G401 (cell line): ENCODE measurements around the gene ECT2L. TPM values are rescaled to one million over a fixed set of nuclear protein-coding genes. Genes with fewer than 3 reads are reported as not detected.
A peak's percentile ranks its signal among the peaks of the same experiment; 100 is the strongest.

Experiments used
- DNase-seq: peaks from one replicate; pipeline ENCODE4 v3.0.0-alpha.2; 2015; ENCODE audit warnings: low spot score
- in situ Hi-C: cut with HindIII; loops from 2 replicates; pipeline ENCODE4 v1.10.0; 2016; ENCODE audit warnings: low sequenced_read_pairs, mixed read lengths
- total RNA-seq: library from RNA; depleted of rRNA; stranded (reverse); fragments of >200 nt; shearing (Covaris generic); gene quantifications from 2 replicates; pipeline ENCODE4 v1.2.3, GENCODE V29; 2014

ECT2L gene
- total RNA-seq, 1 experiment from 2014 or later, result not detected

- in situ Hi-C loops, result no loop called here
- no peak for DNase-seq
Measured at GRCh38 chr6:138800377-138801150, 4.7 kb downstream of the ECT2L start.

GRCh38 chr6:138803331-138803730 is 7.4 kb downstream of the ECT2L start:
- in situ Hi-C loops, result no loop called here
- no peak for DNase-seq

GRCh38 chr6:138803861-138804260 is 8.0 kb downstream of the ECT2L start:
- DNase-seq, result no peak
- in situ Hi-C loops, result no loop called here

GRCh38 chr6:138805016-138805765 is 9.3 kb downstream of the ECT2L start:
- DNase-seq, result no peak
- in situ Hi-C loops, result no loop called here

- in situ Hi-C loops, result no loop called here
- no peak for DNase-seq
Measured at GRCh38 chr6:138806889-138807288, 11.0 kb downstream of the ECT2L start.

GRCh38 chr6:138809677-138810076 is 13.8 kb downstream of the ECT2L start:
- in situ Hi-C loops, result no loop called here
- DNase-seq, result no peak

- in situ Hi-C loops, result no loop called here
Measured at GRCh38 chr6:138811866-138812265, 16.0 kb downstream of the ECT2L start.

GRCh38 chr6:138814179-138814834 is 18.4 kb downstream of the ECT2L start:
- in situ Hi-C loops, result no loop called here
- DNase-seq, result no peak

More at GRCh38 chr6:138811866-138812265, 16.0 kb downstream of the ECT2L start:
- no peak for DNase-seq

- in situ Hi-C loops, result no loop called here
- DNase-seq, result no peak
Measured at GRCh38 chr6:138815221-138815620, 19.3 kb downstream of the ECT2L start.

- in situ Hi-C loops, result no loop called here
- peak; percentile 72 for DNase-seq
Measured at GRCh38 chr6:138815797-138816528, 20.1 kb downstream of the ECT2L start.

GRCh38 chr6:138817799-138818198 is 21.9 kb downstream of the ECT2L start:
- in situ Hi-C loops, result no loop called here
- DNase-seq, result no peak

GRCh38 chr6:138818496-138819194 is 22.8 kb downstream of the ECT2L start:
- in situ Hi-C loops, result no loop called here
- DNase-seq, result peak; percentile 13

GRCh38 chr6:138821519-138821918 is 25.6 kb downstream of the ECT2L start:
- no peak for DNase-seq
- in situ Hi-C loops, result no loop called here

GRCh38 chr6:138824482-138825144 is 28.7 kb downstream of the ECT2L start:
- in situ Hi-C loops, result no loop called here

GRCh38 chr6:138830248-138830647 is 34.4 kb downstream of the ECT2L start:
- DNase-seq, result no peak
- in situ Hi-C loops, result no loop called here

More at GRCh38 chr6:138824482-138825144, 28.7 kb downstream of the ECT2L start:
- DNase-seq, result no peak

- DNase-seq, result no peak
- in situ Hi-C loops, result no loop called here
Measured at GRCh38 chr6:138832182-138832581, 36.3 kb downstream of the ECT2L start.

GRCh38 chr6:138833816-138834539 is 38.1 kb downstream of the ECT2L start:
- peak; percentile 85 for DNase-seq
- in situ Hi-C loops, result no loop called here

- DNase-seq, result no peak
- in situ Hi-C loops, result no loop called here
Measured at GRCh38 chr6:138837246-138837645, 41.4 kb downstream of the ECT2L start.
